ENCODE results near the gene GRPR.

The GRPR gene
- long read RNA-seq: 0 reads

- no peak for TF ChIP-seq REST (IDR thresholded peaks at IDR 0.05; ENCODE audit: insufficient replicate concordance, low read depth)
- peak; percentile 48 for TF ChIP-seq CTCF (IDR thresholded peaks at IDR 0.05; ENCODE audit: insufficient read depth, low read length)
- H3K4me3 ChIP-seq (replicated peaks; ENCODE audit: insufficient read depth, low read length): no peak within 1 kb of the TSS
- peaks cover 8% of the 10 kb centered on the region for H3K27me3 ChIP-seq (ENCODE audit: insufficient read depth, poor library complexity, severe bottlenecking)
- H3K27ac ChIP-seq (replicated peaks): no peak within 1 kb of the TSS
- DNase-seq (ENCODE audit: low read depth in 1 of 2, low spot score in 1 of 2): peak; percentile 47 to 79
Measured at GRCh38 chrX:16123222-16123786, at the start of gene GRPR. GRPR (plus strand) TSS chrX:16123565; CDS start chrX:16123954, 389 bp downstream.

GRCh38 chrX:16075087-16075486 is 48.3 kb upstream of the GRPR start:
- H3K27me3 ChIP-seq (ENCODE audit: insufficient read depth, poor library complexity, severe bottlenecking): no peaks in the 10 kb centered on the region
- TF ChIP-seq SPI1 (IDR thresholded peaks at IDR 0.05; ENCODE audit: borderline replicate concordance, low read depth) (no peak), POLR2AphosphoS5 (IDR thresholded peaks at IDR 0.05; ENCODE audit: low read depth) (no peak), GABPA (IDR thresholded peaks at IDR 0.05; ENCODE audit: low read depth) (no peak), REST (IDR thresholded peaks at IDR 0.05; ENCODE audit: insufficient replicate concordance, low read depth) (no peak), CTCF (IDR thresholded peaks at IDR 0.05; ENCODE audit: insufficient read depth, low read length) (no peak)
- no peak for DNase-seq (ENCODE audit: low read depth in 1 of 2, low spot score in 1 of 2)

GRCh38 chrX:16076834-16077233 is 46.5 kb upstream of the GRPR start:
- Histone ChIP-seq H3K4me3 (replicated peaks; ENCODE audit: insufficient read depth, low read length) (no peak overlapping the region), H3K27me3 (ENCODE audit: insufficient read depth, poor library complexity, severe bottlenecking) (no peaks in the 10 kb centered on the region), H3K27ac (replicated peaks) (no peak overlapping the region)
- no peak for DNase-seq (ENCODE audit: low read depth in 1 of 2, low spot score in 1 of 2)
- no peak for TF ChIP-seq POLR2AphosphoS5 (IDR thresholded peaks at IDR 0.05; ENCODE audit: low read depth)
- no peak for TF ChIP-seq CTCF (IDR thresholded peaks at IDR 0.05; ENCODE audit: insufficient read depth, low read length)
- no peak for TF ChIP-seq SPI1 (IDR thresholded peaks at IDR 0.05; ENCODE audit: borderline replicate concordance, low read depth)

More at GRCh38 chrX:16075087-16075486, 48.3 kb upstream of the GRPR start:
- Histone ChIP-seq H3K4me3 (replicated peaks; ENCODE audit: insufficient read depth, low read length) (no peak overlapping the region), H3K27ac (replicated peaks) (no peak overlapping the region)

GRCh38 chrX:16077811-16078210 is 45.6 kb upstream of the GRPR start:
- H3K27me3 ChIP-seq (ENCODE audit: insufficient read depth, poor library complexity, severe bottlenecking): no peaks in the 10 kb centered on the region
- H3K27ac ChIP-seq (replicated peaks): no peak overlapping the region
- no peak overlapping the region for H3K4me3 ChIP-seq (replicated peaks; ENCODE audit: insufficient read depth, low read length)
- TF ChIP-seq GABPA (IDR thresholded peaks at IDR 0.05; ENCODE audit: low read depth) (no peak), REST (IDR thresholded peaks at IDR 0.05; ENCODE audit: insufficient replicate concordance, low read depth) (no peak)
- DNase-seq (ENCODE audit: low read depth in 1 of 2, low spot score in 1 of 2): no peak

All from HL-60 (cell line).